LNCaP clone FGC (cell line): ENCODE data around the gene HOMER3.
"Not testable (repeated sequence)": the region's sequence is repeated elsewhere in the genome, so short reads cannot be mapped to it uniquely, and the experiment has no call there.

Source experiments
- DNase-seq: peaks from one replicate; pipeline ENCODE4 v3.0.0-alpha.2; 2011; ENCODE audit warnings: low read depth
- H3K4me3 ChIP-seq: 2 replicates; pipeline ENCODE4 v1.5.1; 2011; ENCODE audit warnings: mild to moderate bottlenecking, low read depth, low read length, control low read depth
- CTCF ChIP-seq: IDR thresholded peaks from 2 replicates; pipeline ENCODE4 v1.5.1; 2012; ENCODE audit warnings: mild to moderate bottlenecking; ENCODE audit not compliant: control insufficient read depth, insufficient read depth; ENCODE audit errors: extremely low read depth

The HOMER3 gene

DNA sequence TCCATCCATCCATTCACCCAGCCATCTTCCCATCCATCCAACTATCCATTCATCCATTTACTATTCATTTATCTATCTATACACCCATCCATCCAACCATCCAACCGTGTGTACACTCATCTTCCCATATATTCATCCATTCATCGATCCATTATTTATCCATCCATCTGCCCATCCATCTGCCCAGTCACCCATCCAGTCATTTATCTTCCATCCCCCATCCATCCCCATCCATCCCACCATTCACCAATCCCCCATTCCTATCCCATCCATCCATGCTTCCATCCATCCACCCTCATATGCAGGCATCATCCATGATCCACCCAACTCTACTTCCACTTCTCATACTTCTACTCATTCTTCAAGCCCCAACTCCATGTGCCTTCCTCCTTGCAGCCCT, 14.0 kb upstream of the HOMER3 start:
- DNase-seq = no peak
- no peak overlapping the region for H3K4me3 ChIP-seq
- TF ChIP-seq CTCF = no peak

DNA sequence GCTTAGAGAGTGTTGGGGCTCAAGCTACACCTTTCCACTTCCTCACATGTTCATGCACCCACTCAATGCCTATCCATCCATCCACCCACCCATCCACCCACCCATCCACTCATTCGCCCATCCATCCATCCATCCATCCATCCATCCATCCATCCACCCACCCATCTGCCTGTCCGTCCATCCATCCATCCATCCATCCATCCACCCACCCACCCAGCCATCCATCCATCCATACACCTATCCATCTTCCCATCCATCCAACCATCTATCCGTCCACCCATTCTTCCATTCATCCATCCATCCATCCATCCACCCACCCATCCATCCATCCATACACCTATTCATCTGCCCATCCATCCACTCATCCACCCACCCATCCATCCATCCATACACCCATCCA, 13.1 kb upstream of the HOMER3 start:
- DNase-seq = no peak
- no peak overlapping the region for H3K4me3 ChIP-seq
- TF ChIP-seq CTCF = no peak

DNA sequence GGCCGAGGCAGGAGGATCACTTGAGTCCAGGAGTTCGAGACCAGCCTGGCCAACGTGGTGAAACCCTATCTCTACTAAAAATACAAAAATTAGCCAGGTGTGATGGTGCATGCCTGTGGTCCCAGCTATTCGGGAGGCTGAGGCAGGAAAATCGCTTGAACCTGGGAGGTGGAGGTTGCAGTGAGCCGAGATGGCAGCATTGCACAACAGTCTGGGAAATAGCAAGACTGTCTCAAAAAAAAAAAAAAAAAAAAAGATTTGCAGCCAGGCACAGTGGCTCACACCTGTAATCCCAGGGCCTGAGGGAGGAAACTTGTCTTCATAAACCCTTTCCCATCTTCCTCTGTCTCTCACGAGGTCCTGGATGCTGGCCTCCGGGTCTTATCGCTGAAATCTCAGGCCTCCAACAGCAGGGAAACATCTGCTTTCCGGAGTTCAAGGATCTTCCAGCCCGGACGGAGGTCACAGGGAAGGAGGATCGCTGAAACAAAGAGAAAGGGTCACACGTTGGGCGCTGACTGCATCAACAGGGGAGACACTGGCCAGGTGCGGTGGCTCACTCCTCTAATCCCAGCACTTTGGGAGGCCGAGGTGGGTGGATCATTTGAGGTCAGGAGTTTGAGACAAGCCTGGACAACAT, 11.5 kb upstream of the HOMER3 start:
- DNase-seq, H3K4me3 ChIP-seq: not testable (repeated sequence)

- TF ChIP-seq CTCF = no peak
- DNase-seq = no peak
- no peak overlapping the region for H3K4me3 ChIP-seq
Measured at GRCh38 chr19:18951721-18952281, 10.8 kb upstream of the HOMER3 start.

DNA sequence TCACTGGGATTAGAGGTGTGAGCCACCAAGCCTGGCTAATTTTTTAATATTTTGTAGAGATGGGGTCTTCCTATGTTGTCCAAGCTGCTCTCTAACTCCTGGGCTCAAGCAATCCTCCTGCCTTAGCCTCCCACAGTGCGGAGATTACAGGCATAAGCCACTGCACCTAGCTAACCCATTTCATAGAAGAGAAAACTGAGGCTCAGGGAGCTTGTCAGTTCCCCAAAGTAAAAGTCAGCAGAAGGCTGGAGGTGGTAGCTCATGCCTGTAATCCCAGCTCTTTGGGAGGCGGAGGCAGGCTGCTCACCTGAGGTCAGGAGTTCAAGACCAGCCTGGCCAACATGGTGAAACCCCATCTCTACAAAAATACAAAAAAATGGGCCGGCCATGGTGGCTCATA, 8.8 kb upstream of the HOMER3 start:
- no peak for DNase-seq
- H3K4me3 ChIP-seq = no peak overlapping the region
- no peak for TF ChIP-seq CTCF

- no peak overlapping the region for H3K4me3 ChIP-seq
- no peak for DNase-seq
- TF ChIP-seq CTCF = no peak
Measured at GRCh38 chr19:18948976-18949356, 7.9 kb upstream of the HOMER3 start.

- TF ChIP-seq CTCF = no peak
- no peak overlapping the region for H3K4me3 ChIP-seq
- no peak for DNase-seq
Measured at GRCh38 chr19:18948075-18948975, 7.3 kb upstream of the HOMER3 start.
